ENCODE measurements around the gene ALMS1.

- TF ChIP-seq, protein P1, sequence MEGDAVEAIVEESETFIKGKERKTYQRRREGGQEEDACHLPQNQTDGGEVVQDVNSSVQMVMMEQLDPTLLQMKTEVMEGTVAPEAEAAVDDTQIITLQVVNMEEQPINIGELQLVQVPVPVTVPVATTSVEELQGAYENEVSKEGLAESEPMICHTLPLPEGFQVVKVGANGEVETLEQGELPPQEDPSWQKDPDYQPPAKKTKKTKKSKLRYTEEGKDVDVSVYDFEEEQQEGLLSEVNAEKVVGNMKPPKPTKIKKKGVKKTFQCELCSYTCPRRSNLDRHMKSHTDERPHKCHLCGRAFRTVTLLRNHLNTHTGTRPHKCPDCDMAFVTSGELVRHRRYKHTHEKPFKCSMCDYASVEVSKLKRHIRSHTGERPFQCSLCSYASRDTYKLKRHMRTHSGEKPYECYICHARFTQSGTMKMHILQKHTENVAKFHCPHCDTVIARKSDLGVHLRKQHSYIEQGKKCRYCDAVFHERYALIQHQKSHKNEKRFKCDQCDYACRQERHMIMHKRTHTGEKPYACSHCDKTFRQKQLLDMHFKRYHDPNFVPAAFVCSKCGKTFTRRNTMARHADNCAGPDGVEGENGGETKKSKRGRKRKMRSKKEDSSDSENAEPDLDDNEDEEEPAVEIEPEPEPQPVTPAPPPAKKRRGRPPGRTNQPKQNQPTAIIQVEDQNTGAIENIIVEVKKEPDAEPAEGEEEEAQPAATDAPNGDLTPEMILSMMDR (optimal IDR thresholded peaks at IDR 0.05 in 1 of 3, IDR thresholded peaks at IDR 0.05 in 1 of 3, conservative IDR thresholded peaks at IDR 0.05 in 1 of 3; ENCODE audit: extremely low read depth in 1 of 3, insufficient read depth in 2 of 3, low read length in 3 of 3) = no peak
- no peak for TF ChIP-seq EZH2 (IDR thresholded peaks at IDR 0.05; ENCODE audit: low read length)
Measured at GRCh38 chr2:73408198-73408597, 22.6 kb downstream of the ALMS1 start.

Data from keratinocyte (primary cell).